Superior temporal gyrus (tissue), 1 donor: Measurements from ENCODE around the gene CAB39.
"Not testable (repeated sequence)": the region's sequence is repeated elsewhere in the genome, so short reads cannot be mapped to it uniquely, and the experiment has no call there.

Experiments
- DNase-seq: peaks from one replicate; pipeline ENCODE4 v3.0.0-alpha.2; 2016; ENCODE audit errors: extremely low spot score

CAB39 gene

DNA sequence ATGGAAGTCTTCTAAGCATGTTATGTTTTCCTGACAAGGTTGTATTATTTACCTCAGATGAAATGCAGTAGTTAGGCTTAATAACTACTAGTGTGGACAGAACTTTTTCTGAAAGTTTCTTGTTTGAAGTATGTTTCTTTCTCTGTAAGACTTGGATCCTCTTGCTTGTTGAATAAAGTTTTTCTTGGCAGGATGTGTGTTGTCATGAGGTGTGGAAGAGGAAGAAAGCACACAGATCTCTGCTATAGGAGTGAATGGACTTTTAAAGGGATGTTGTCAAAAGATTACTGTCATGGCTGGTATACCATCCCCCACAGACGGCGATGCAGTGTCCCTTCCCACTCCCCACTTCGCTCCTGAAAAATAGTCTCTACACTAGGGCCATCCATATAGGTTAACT is 2.6 kb downstream of the CAB39 start:
- DNase-seq: no peak

DNA sequence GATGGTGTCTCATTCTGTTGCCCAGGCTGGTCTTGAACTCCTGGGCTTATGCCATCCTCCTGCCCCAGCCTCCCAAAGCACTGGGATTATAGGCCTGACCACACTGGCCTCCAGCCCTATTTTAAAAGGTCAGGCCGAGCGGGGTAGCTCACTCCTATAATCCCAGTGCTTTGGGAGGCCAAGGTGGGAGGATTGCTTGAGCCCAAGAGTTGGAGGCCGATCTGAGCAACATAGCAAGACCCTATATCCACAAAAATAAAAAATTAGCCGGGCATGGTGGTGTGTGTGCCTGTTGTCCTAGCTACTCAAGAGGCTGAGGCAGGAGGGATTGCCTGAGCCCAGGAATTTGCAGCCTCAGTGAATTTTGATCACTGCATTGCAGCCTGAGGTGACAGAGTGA is 3.9 kb downstream of the CAB39 start:
- no peak for DNase-seq

DNA sequence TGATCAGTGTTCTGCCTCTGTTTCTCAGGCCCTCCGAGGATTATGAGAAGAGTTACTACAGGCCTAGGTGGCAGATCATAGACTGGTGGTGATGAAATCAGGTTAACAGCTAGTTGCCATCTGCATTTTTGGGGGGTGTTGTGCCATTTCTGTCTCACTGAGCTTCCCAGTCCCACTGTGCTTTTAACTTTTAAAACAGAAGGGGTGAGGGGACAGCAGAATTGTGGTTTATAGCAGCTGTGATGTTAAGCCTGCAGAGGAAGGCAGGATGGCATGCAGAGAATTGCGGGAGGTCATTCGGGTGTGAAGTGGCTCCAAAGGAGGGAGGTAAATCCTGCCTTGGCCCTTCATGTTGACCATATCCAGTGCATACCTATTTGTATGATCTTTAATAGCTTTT is 5.0 kb downstream of the CAB39 start:
- no peak for DNase-seq

DNA sequence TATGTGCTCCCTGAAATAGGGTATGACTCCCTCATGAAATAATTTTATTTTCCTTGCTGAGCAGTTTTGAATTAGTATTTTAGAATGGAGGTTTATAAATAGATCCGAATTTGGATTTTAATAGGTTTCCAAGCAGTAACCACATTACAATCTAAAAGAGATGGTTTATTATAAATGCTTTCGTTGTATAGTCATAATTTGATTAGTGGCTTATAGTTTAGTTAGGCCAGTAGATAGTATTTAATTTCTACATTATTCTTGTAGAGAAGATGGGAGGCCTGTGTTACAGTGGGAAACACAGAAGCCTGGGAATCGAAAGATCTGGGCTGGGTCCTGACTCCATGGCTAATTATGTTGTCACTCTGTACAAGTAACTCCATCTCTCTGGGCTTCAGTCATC is 6.7 kb downstream of the CAB39 start:
- no peak for DNase-seq

DNA sequence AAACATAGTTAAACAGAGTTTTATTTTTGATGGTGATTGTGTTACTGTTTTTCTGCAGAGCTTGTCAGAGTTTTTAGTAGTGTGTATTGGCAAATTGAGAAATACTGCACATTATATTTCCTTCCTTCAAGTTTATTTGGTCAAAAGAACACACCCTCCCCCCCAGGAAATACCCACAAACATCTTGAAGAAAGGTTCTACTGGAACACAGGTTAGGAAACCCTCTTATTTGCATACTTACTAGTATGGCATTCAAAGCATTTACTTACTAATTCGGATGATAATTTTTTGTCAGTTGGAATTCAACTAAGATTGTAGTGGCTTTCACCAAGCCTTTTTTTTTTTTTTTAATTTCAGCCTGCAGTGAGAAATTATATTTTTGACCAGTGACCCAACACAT is 9.1 kb downstream of the CAB39 start:
- no peak for DNase-seq

DNA sequence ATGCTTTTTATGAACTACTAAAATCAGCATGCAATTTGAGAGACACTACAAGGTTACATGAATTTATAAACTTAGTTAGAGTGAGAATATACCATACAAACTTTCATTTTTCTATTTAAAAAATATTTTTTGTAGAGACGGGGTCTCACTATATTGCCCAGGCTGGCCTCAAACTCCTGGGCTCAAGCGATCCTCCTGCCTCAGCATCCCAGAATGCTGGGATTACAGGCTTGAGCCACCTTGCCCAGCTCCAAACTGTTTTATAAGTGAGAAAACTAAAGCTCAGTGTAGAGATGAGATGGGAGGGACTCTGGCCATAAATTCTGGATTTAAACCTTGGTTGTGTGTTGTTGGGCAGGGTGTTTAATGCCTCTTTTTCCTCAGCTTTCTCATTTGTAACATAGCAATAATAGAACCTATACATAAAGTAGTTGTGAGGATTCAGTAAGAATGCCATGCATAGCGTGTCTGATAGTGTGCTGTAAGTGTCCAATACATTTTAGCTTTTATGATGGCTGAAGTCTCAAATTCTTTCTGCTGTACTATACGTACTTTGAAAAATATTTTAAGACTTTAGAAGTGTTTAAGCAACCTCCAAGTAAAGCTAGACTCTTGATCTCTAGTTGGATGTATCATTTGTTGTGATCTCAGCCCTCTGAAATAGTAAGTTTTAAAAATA is 9.7 kb downstream of the CAB39 start:
- DNase-seq: no peak

DNA sequence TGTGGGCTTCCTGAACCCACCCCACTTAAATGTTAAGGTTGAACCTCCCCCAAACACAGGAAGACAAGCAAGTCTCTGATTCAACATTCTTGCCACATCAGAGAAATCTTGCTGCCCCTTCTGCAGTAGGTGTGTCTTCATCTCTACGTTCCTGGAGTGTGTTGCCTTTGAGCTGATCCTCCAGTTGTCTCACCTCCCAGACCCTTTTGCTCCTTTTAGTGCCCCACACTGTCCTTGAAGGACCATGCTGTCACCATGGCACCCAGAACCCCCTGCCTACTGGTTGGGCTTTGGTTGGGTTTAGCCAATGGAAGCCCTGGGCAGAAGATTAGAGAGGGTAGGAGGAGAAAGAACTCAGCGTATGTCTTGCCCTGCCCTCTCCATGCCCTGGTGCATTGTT is 10.7 kb downstream of the CAB39 start:
- no peak for DNase-seq

DNA sequence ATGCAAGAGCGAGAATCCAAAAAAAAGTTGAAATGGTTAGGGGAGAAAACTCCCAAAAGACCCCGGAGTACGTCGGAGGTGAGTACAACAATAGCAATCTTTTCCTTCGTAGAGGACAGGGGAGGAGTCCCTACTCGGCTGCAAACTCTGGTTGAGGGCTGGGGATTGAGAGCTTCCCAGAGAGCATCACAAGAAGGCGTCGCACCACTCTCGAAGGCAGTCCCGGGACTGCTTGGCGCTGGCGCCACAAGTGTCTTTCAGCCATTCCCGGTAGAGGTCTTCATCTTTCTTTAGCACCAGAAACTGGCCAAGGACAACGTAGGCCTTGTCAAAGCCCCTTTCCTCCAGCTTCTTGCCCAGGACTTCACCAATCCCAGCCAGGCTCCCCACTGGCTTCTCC is 12.3 kb downstream of the CAB39 start:
- not testable (repeated sequence) for DNase-seq

DNA sequence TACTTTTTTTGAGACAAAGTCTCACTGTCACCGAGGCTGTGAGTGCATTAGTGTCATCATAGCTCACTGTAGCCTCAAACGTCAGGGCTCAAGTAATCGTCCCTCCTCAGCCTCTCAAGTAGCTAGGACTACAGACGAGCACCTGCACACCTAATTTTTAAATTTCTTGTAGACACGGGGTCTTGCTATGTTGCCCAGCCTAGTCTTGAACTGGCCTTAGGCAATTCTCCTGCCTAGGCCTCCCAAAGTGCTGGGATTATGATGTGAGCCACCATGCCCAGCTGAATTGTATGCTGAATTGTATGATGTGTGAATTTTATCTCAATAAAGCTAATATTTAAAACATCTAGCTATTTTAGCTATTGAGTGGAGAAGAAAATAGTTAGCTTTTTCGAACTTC is 18.9 kb downstream of the CAB39 start:
- no peak for DNase-seq

DNA sequence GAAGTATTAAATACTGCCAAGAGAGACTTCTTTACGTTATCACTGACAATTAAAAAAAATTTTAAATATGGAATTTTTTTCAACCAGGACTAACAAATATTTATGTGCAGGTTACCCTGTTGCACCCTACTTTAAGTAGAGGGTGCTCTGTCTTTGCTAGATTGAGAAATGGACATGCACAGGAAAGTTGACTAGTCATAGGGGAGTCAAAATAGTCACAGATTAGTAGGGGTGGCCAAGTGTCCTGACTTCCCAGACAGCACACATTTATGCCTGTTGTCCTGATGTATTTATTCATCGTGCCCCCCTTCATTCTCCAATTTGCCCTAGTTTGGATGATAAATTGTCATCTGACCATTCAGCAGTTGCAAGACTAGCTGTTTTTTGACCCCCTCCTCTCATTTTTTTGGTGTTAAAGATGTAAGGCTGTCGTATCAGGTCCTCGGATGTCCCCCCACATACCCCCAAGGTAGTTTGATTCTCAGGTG is 20.3 kb downstream of the CAB39 start:
- DNase-seq: no peak

DNA sequence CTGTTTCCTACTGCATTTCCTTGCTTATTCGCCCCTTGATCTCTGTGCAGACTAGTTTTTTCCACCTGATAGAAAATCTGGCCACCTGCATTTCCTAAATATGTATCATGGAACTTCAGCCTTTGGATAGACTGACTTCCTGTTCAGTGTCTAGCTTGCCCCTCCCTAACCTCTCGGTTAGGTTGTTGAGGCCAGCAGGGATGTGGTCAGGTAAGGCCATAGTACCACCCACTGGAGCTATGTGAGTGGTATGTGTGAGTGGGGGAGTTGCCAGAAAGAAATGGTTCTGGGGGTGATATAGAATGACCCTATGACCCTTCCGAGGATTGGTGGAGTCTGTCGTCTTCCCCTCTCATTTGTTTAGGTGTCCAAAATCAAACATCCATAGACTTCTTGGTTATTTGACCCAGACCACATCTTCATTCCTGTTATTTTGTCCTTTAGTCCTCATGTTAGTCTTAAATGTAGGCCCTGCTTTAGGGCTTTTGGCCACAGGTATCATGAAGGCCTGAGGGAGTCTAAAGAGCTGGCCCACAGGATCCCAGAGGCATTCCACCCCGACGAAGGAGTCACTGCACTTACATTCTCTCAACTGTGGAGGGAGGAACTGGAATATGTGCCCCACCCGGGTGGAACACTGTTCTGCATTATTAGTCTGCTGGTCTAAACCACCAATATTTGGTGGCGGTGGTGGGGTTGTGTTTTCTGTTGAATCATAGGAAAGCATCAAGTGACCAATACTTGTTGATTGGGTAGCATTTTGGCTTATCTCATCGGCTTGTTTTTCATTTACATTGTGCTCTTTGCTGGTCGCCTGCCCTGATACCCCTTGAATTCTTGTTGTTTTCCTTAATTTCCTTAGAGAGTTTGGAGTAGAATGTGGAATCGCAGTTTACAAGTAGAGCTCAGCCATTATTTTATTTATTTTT is 21.9 kb downstream of the CAB39 start:
- DNase-seq: no peak

DNA sequence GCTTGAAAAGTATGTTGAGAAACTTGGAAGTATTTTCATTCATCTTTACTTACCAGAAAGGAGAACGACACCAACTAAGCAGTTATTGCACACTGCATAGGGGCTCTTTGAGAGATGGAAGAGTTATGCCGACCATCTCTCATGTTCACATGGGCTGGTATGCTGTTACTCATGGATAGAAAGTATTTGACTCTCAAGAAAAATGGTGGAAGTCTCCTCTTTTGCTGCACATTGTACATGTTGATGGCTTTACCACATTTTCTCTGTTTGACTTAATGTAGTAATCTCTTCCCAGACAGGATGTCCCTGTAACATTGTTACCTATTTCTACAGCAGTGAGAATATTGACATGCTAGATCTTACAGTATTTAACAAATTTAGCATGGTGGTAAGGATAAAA is 23.2 kb downstream of the CAB39 start:
- DNase-seq: no peak

DNA sequence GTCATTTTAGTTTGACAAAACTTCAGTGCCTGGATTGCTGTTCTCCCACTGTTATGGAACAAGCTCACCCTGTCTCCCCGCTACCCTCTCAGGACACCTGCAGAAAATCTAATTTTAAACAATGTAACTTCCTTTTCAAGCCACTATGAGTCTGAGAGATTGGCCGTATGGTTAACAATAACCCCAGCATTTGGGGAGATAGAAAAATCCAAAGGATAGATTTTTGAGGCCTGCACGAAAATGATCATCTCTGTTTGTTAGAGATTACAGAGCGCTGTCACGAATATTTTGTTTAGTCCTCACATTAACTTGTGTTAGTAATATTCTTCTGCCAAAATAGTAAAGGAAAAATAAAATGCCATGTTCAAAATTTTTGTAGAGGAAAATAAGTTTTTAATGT is 24.7 kb downstream of the CAB39 start:
- DNase-seq: no peak

DNA sequence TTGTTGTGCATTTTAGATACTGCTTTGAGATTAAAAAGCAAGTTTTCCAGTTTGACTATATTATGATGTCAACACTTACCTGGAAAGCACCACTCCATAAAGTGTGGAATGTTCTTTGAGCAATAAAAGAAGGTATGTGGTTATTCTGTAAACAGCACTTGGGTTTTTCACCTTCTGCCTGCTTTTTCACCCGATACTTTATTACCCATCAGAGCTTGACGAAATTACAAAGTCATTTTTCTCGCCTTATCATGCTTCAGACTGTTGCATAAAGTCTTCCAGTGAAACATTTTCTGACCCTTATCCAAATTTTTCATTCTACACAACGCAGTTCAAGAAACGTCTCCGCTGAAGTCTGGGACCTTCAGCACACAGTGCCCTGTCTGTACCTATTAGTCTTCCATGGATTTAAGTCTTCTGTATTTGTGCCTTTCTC is 25.2 kb downstream of the CAB39 start:
- no peak for DNase-seq

DNA sequence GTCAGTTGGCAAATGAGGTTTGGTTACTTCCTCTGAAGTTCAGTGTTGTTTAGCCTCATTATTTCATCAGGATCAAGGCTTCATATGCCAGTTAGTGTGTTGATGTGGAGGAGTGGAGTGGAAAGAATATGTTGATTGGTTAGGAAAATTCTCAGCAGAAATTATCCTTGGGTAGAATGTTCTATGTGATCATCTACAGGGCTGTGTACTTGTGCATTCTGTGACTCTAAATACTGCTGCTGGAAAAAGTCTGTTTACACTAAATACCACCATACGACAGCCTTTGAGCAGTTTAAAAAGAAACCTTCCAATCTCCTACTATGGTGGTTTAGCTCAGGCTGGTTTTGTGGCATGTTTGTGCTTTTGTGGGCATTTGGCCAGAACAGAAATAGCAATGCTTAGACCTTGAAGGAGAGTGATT is 25.8 kb downstream of the CAB39 start:
- no peak for DNase-seq

DNA sequence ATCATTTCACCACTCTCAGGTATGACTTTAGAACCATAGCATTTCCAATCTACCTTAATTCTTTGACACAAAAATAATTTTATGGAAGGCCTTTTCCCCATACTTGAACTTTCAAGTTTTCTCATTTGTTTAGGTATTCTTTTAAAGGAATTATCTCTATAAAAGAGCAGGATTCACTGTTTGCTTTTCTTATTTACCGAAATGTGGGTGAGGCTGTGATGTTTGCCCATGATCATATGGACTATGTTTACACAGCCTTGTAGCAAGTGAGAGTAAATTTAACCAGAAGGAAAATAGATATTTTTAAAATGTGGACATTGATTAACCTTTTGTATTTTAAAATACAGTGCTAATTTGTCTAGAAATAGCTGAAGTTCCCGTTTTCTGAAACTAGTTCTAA is 26.3 kb downstream of the CAB39 start:
- DNase-seq: no peak

DNA sequence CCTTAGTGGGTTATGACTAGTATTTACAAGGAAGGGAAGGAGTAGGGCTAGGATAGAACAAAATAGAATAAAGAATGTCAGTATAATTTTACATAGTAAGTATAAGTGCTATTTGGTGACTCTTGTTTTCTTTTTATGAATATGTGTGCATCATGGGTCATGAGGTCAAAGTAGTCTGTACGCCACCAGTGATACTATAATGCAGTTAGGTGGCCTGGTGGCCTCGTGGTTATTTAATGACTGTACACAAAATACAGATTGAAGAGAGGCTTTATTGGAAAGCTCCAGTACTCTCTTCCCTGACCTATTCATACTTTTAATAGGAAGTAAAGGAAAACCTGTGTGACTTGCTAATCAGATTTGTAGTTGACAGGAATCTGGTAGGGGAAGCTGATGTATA is 27.3 kb downstream of the CAB39 start:
- DNase-seq: no peak

DNA sequence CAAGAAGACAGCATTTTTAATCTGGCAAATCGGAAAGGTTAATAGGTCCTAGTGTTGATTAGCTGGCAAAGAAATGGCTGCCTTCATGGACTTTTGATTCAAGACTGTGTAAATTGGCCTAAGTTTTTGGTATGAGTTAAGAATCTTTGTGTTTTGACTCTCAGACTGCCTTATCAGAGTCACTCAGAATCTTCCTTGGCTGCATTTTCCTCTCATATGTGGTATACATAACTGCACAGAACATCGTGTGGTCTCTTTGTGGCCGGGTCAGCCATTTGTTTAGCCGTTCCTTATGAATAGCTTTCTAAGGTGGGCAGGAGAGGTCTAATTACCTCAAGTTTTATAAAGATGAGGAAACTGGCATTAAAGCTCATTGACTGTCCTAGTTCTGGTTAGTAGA is 30.1 kb downstream of the CAB39 start:
- DNase-seq: no peak

DNA sequence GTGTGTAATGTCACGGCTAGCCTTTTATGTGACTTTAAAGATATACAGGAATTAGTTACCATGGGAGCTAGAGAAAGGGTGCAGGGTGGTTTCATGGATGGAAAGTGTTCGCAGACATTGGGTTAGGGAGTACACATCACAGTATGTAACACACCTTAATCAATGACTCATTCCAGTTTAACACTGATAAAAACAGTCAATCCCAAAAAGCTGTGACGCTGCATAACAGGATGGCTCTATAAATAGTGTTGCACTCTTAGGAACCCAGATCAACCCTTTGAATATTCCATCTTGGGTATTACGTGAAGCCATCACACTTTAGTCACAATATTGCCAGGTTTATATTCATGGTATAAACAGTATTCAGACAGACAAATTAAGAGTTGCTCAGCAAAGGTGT is 33.6 kb downstream of the CAB39 start:
- DNase-seq: no peak

DNA sequence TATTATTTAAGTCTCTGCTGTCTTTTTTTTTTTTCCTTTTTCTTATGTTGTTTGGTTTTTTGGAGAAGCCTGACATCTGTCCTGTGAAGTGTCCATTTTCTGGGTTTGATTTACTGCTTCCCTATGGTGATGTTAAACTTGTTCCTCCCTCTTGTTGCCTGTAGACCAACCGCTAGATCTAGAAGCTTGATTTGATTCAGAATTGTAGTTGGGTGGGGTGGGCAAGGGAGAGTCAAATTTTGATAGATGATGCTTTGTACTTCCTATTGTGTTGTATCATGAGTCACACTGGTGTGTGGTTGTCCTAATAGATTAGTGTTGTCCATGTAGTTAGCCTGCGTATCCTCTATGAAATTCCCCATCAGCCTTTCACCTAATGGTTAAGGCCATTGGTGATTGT is 35.4 kb downstream of the CAB39 start:
- DNase-seq: no peak

DNA sequence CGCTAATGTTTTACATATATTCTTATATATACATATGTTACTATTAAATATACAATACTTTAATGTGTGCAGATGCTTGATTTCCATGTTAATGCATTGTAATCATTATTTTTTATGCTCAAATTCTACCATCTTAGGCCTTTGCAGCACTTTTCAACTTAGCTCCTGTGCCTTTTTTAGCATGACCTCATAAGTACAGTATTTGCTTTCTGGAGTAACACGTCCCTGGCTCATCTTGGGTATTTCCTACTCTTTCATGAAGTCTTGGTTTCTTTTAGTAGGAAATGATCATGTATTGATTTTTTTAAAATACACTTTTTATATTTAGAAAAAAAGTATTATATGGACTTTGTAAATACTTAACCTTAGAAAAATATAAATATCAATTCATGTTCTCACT is 36.5 kb downstream of the CAB39 start:
- DNase-seq: no peak

DNA sequence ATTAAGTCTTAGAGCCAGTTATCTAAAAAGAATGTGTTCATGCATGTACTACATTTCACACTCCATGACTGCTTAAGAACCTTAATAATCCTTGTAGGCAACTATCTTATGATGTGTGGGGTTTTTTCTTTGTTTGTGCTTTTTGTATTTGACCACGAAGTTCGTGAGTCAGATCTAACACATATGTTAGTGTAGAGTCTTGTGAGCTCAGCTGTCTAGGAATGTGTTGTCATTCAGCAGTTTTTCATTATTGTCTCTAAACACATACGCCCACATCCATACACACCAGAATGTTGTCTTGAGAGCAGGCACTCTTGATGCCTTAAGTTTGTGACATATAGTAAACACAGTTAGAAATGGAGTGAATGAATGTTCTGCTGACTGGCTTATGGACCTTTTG is 38.4 kb downstream of the CAB39 start:
- DNase-seq: no peak

DNA sequence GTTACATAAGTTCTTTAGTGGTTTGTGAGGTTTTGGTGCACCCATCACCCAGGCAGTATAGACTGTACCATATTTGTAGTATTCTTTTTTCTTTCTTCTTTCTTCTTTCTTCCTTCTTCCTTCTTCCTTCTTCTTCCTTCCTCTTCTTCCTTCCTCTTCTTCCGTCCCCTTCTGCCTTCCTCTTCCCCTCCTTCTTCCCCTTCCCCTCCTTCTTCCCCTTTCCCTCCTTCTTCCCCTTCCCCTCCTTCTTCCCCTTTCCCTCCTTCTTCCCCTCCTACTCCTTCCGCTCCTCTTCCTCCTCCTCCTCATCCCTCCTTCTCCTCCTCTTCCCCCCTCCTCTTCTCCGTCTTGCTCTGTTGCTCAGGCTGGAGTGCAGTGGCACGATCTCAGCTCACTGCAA is 41.6 kb downstream of the CAB39 start:
- no peak for DNase-seq
